ENCODE data around the gene HIF1A. TPM values are rescaled to one million over a fixed set of nuclear protein-coding genes. Genes with fewer than 3 reads are reported as not detected.

Gene HIF1A
- total RNA-seq (2016; rRNA removed; fragmentation: Illumina TruSeq; extraction: Trizol): 126 and 211 TPM in 2 replicates
- total RNA-seq (2016; cell fraction: cytosol; rRNA removed; fragmentation: Illumina TruSeq; extraction: Trizol; ENCODE audit: low read depth): 19.1 and 34.5 TPM in 2 replicates
- total RNA-seq (2016; cell fraction: insoluble cytoplasmic fraction; rRNA removed; fragmentation: Illumina TruSeq; extraction: Trizol): 123 and 189 TPM in 2 replicates
- total RNA-seq (2016; cell fraction: membrane; rRNA removed; fragmentation: Illumina TruSeq; extraction: Trizol): 36.2 and 39.8 TPM in 2 replicates
- 102 and 119 TPM in 2 replicates for total RNA-seq (2016; cell fraction: nucleus; rRNA removed; fragmentation: Illumina TruSeq; extraction: Trizol)
- polyA plus RNA-seq (2011; rRNA removed): 41.0 and 42.8 TPM in 2 replicates
- polyA plus RNA-seq (2011; cell fraction: cytosol; rRNA removed): 19.1 and 32.4 TPM in 2 replicates
- polyA plus RNA-seq (2011; cell fraction: nucleus; rRNA removed): 26.9 and 40.5 TPM in 2 replicates
- 58.1 and 68.2 TPM in 2 replicates for polyA plus RNA-seq (2012)
- polyA plus RNA-seq (2016; cell fraction: cytosol; fragmentation: Illumina TruSeq; extraction: Trizol; ENCODE audit: low read depth): 3.1 and 3.4 TPM in 2 replicates
- 155 and 156 TPM in 2 replicates for polyA plus RNA-seq (2016; cell fraction: insoluble cytoplasmic fraction; fragmentation: Illumina TruSeq; extraction: Trizol; ENCODE audit: low read depth)
- polyA plus RNA-seq (2016; cell fraction: membrane; fragmentation: Illumina TruSeq; extraction: Trizol; ENCODE audit: low read depth): 11.9 and 12.5 TPM in 2 replicates
- 108 and 129 TPM in 2 replicates for polyA plus RNA-seq (2016; cell fraction: nucleus; fragmentation: Illumina TruSeq; extraction: Trizol; ENCODE audit: insufficient read depth, low read depth)
- 67.4 and 132 TPM in 2 replicates for polyA minus RNA-seq (2011; rRNA and poly(A)+ RNA removed; ENCODE audit: low replicate concordance)
- 77.8 and 127 TPM in 2 replicates for polyA minus RNA-seq (2011; cell fraction: cytosol; rRNA and poly(A)+ RNA removed)
- polyA minus RNA-seq (2011; cell fraction: nucleus; rRNA and poly(A)+ RNA removed): 102 and 161 TPM in 2 replicates
- percentile 98 among the genes with signal in this experiment for Bru-seq, nascent RNA
- BruChase-seq, experiment 1, labeled RNA remaining after a 6-hour chase: percentile 97 among the genes with signal in this experiment
- percentile 97 among the genes with signal in this experiment for BruChase-seq, experiment 2, labeled RNA remaining after a 2-hour chase
- long read RNA-seq, experiment 1, transcript HIF1A-202 (15 exons, 3,919 nt): major isoform, 16 of 63 reads
- long read RNA-seq, experiment 1, partial matches to known transcripts: 36 of 63 reads
- long read RNA-seq, experiment 1, other reads (novel, unspliced or antisense): 7 of 63 reads
- long read RNA-seq, experiment 2, partial matches to known transcripts: 57 of 59 reads
- long read RNA-seq, experiment 2, other reads (novel, unspliced or antisense): 1 of 59 reads

DNA sequence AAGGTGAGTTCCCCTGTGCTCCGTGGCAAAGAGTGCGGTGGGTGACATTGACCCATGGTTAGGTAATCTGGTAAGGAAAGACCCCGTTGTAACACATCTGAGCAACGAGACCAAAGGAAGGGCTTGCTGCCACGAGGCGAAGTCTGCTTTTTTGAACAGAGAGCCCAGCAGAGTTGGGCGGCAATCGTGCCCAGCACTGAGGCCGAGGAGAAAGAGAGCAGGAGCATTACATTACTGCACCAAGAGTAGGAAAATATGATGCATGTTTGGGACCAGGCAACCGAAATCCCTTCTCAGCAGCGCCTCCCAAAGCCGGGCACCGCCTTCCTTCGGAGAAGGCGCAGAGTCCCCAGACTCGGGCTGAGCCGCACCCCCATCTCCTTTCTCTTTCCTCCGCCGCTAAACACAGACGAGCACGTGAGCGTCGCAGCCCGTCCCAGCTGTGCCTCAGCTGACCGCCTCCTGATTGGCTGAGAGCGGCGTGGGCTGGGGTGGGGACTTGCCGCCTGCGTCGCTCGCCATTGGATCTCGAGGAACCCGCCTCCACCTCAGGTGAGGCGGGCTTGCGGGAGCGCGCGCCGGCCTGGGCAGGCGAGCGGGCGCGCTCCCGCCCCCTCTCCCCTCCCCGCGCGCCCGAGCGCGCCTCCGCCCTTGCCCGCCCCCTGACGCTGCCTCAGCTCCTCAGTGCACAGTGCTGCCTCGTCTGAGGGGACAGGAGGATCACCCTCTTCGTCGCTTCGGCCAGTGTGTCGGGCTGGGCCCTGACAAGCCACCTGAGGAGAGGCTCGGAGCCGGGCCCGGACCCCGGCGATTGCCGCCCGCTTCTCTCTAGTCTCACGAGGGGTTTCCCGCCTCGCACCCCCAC lies at the start of gene HIF1A:
HIF1A (plus strand) TSS at position 684 of the 865 bp plus-strand sequence. CDS start 292 bp downstream, outside the sequence.
- no peaks in the 10 kb centered on the region for H3K9me3 ChIP-seq (ENCODE audit: low read length)
- ChIA-PET POLR2A (interaction anchor here (0.5 to 2.6 kb wide), 19 partner anchors 9 to 1446 kb away, joined by 3 to 25 read pairs (median 5); partner anchors contain the start of genes PPM1A, SIX4 and SNAPC1), CTCF (ENCODE audit: low intra/inter-chr PET ratio, low total read pairs) (no interaction called here)
- H3K4me3 ChIP-seq (replicated peaks in 1 of 3; ENCODE audit: insufficient read depth in 1 of 3, low read depth in 2 of 3, low read length in 3 of 3): peak within 1 kb of the TSS; percentile 85 to 100 (median 97)
- TSS peak; percentile 87 for BruUV-seq (replicated peaks)
- H3K36me3 ChIP-seq (replicated peaks in 1 of 2; ENCODE audit: control insufficient read depth in 1 of 2, insufficient read depth in 2 of 2, low read length in 2 of 2): no peaks in the 10 kb centered on the region
- in situ Hi-C loops (cut with HindIII; ENCODE audit: extremely low pct_ligation_motif_present, low pct_unique_long_range_greater_than_20kb) (loop anchor here (5.0 to 10.0 kb wide), 2 partner anchors 90 to 133 kb away; no protein-coding TSS in a partner anchor), intact Hi-C loops (cut with micrococcal nuclease; ENCODE audit: unreplicated experiment) (loop anchor here (1.0 to 5.0 kb wide), 5 partner anchors 37 to 233 kb away; no protein-coding TSS in a partner anchor)
- H3K4me2 ChIP-seq (ENCODE audit: low read depth, low read length): peak within 1 kb of the TSS; percentile 98
- peaks cover 47% of the 10 kb centered on the region for H3K79me2 ChIP-seq (ENCODE audit: insufficient read depth, low read length)
- ATAC-seq (peak; percentile 96), FAIRE-seq (peak; percentile 64), DNase-seq (ENCODE audit: low spot score) (peak; percentile 93)
- H4K20me1 ChIP-seq (ENCODE audit: insufficient read depth, low read length): peaks cover 41% of the 10 kb centered on the region
- peak within 1 kb of the TSS; percentile 93 for H3K9ac ChIP-seq (ENCODE audit: insufficient read depth, low read depth, low read length)
- H3K4me1 ChIP-seq (ENCODE audit: insufficient read depth, low read length): peaks cover 31% of the 10 kb centered on the region
- peak within 1 kb of the TSS; percentile 88 for H2AFZ ChIP-seq (ENCODE audit: low read length)
- H3K27me3 ChIP-seq (ENCODE audit: control insufficient read depth in 1 of 2, insufficient read depth in 2 of 2, low read length in 2 of 2): no peaks in the 10 kb centered on the region; a peak in 1 of 5 replicates
- 4% methylated on average over 11 of the region's 68 CpGs for WGBS (ENCODE audit: low lambda C conversion rate)
- H3K27ac ChIP-seq (ENCODE audit: extremely low read length, insufficient read depth, low read length): peak within 1 kb of the TSS; percentile 98
- TF ChIP-seq, protein P1, sequence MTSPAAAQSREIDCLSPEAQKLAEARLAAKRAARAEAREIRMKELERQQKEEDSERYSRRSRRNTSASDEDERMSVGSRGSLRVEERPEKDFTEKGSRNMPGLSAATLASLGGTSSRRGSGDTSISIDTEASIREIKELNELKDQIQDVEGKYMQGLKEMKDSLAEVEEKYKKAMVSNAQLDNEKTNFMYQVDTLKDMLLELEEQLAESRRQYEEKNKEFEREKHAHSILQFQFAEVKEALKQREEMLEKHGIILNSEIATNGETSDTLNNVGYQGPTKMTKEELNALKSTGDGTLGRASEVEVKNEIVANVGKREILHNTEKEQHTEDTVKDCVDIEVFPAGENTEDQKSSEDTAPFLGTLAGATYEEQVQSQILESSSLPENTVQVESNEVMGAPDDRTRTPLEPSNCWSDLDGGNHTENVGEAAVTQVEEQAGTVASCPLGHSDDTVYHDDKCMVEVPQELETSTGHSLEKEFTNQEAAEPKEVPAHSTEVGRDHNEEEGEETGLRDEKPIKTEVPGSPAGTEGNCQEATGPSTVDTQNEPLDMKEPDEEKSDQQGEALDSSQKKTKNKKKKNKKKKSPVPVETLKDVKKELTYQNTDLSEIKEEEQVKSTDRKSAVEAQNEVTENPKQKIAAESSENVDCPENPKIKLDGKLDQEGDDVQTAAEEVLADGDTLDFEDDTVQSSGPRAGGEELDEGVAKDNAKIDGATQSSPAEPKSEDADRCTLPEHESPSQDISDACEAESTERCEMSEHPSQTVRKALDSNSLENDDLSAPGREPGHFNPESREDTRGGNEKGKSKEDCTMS (CRISPR knock-in tag; conservative IDR thresholded peaks at IDR 0.05): no peak
- no peak for TF ChIP-seq ZNF225 (CRISPR knock-in tag; IDR thresholded peaks at IDR 0.05)
- no peak for TF ChIP-seq FOXJ3 (CRISPR knock-in tag; IDR thresholded peaks at IDR 0.05; ENCODE audit: borderline replicate concordance)
- TF ChIP-seq ZC3H13 (CRISPR knock-in tag; IDR thresholded peaks at IDR 0.05): 0 out of 2 replicates have a peak, but pooled peaks have one; percentile 36
- TF ChIP-seq, protein P2, sequence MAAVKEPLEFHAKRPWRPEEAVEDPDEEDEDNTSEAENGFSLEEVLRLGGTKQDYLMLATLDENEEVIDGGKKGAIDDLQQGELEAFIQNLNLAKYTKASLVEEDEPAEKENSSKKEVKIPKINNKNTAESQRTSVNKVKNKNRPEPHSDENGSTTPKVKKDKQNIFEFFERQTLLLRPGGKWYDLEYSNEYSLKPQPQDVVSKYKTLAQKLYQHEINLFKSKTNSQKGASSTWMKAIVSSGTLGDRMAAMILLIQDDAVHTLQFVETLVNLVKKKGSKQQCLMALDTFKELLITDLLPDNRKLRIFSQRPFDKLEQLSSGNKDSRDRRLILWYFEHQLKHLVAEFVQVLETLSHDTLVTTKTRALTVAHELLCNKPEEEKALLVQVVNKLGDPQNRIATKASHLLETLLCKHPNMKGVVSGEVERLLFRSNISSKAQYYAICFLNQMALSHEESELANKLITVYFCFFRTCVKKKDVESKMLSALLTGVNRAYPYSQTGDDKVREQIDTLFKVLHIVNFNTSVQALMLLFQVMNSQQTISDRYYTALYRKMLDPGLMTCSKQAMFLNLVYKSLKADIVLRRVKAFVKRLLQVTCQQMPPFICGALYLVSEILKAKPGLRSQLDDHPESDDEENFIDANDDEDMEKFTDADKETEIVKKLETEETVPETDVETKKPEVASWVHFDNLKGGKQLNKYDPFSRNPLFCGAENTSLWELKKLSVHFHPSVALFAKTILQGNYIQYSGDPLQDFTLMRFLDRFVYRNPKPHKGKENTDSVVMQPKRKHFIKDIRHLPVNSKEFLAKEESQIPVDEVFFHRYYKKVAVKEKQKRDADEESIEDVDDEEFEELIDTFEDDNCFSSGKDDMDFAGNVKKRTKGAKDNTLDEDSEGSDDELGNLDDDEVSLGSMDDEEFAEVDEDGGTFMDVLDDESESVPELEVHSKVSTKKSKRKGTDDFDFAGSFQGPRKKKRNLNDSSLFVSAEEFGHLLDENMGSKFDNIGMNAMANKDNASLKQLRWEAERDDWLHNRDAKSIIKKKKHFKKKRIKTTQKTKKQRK (IDR thresholded peaks at IDR 0.05; ENCODE audit: low read length): no peak
- peak; percentile 77; the same call in 1 of the 2 replicates for TF ChIP-seq MEIS2 (CRISPR knock-in tag; IDR thresholded peaks at IDR 0.05)
- TF ChIP-seq ZNF878 (CRISPR knock-in tag; IDR thresholded peaks at IDR 0.05): no peak
- peak; percentile 90 for TF ChIP-seq NFYB (CRISPR knock-in tag; IDR thresholded peaks at IDR 0.05)

Data from HepG2 (cell line).